ENCODE results near the gene PDZRN3. TPM values are rescaled to one million over a fixed set of nuclear protein-coding genes. Genes with fewer than 3 reads are reported as not detected.

Gene PDZRN3
- total RNA-seq, 1 donor from 2014 or later, result 19.8 TPM

DNA sequence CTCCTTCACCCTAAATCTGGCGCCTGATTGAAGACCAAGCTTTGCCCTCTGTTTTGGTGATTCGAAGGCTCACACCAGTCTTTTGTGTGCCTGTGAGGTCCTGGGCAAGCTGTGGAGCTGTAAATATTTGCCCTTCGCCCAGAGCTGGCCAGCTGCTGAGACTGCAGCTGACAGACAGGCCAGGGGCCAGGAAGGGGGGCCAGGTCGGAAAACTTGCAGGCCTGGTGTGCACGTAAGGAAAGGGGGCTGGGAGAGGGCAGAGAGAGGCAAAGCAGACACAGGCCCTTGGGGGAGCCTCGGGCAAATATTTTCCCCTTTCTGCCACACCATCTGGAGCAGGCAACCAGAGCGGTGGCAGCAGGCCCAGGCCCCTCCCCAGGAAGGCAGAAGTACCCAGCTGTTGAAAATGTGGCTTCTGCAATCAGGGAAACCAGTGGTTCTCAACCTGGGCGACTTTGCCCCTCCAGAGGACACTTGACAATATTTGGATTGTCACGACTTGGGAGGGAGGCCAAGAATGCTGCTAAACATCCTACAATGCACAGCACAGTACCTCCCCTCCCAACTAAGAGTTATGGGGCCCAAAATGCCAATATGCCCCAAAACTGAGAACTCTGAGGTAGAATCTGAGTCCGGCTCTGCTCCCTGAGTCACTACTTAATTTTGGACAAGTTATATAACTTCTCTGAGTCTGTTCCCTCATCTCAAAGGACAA, 2.5 kb downstream of the PDZRN3 start:
- Mint-ChIP-seq H3K9me3 (ENCODE audit: unreplicated experiment) (no peaks in the 10 kb centered on the region), H3K4me3 (ENCODE audit: unreplicated experiment) (peak overlapping the region; percentile 92), H3K27ac (ENCODE audit: unreplicated experiment) (peak overlapping the region; percentile 4), H3K4me1 (ENCODE audit: low read depth, unreplicated experiment) (peaks cover 18% of the 10 kb centered on the region), H3K27me3 (ENCODE audit: low read depth, unreplicated experiment) (no peaks in the 10 kb centered on the region), H3K36me3 (ENCODE audit: low read depth, unreplicated experiment) (peaks cover 10% of the 10 kb centered on the region)
- FAIRE-seq (no peak), DNase-seq (ENCODE audit: low read depth) (no peak)
- Histone ChIP-seq H4K20me1 (ENCODE audit: insufficient read depth, low read length) (peaks cover 6% of the 10 kb centered on the region), H3K9ac (ENCODE audit: low read length) (no peak overlapping the region), H3K4me2 (ENCODE audit: low read length) (peak overlapping the region; percentile 98), H3K9me3 (ENCODE audit: insufficient read depth, low read depth, low read length) (no peaks in the 10 kb centered on the region), H3K36me3 (ENCODE audit: insufficient read depth, low read length) (no peaks in the 10 kb centered on the region), H3K27me3 (ENCODE audit: insufficient read depth, low read length) (no peaks in the 10 kb centered on the region), H3K79me2 (ENCODE audit: insufficient read depth, low read length) (peaks cover 44% of the 10 kb centered on the region), H3K4me1 (ENCODE audit: insufficient read depth, low read length) (peaks cover 11% of the 10 kb centered on the region), H3K27ac (ENCODE audit: low read depth, low read length) (no peak overlapping the region), H3K4me3 (ENCODE audit: insufficient read depth, low read depth, low read length) (peak overlapping the region; percentile 25), H2AFZ (ENCODE audit: low read depth, low read length) (no peak overlapping the region)
- TF ChIP-seq, protein P1, sequence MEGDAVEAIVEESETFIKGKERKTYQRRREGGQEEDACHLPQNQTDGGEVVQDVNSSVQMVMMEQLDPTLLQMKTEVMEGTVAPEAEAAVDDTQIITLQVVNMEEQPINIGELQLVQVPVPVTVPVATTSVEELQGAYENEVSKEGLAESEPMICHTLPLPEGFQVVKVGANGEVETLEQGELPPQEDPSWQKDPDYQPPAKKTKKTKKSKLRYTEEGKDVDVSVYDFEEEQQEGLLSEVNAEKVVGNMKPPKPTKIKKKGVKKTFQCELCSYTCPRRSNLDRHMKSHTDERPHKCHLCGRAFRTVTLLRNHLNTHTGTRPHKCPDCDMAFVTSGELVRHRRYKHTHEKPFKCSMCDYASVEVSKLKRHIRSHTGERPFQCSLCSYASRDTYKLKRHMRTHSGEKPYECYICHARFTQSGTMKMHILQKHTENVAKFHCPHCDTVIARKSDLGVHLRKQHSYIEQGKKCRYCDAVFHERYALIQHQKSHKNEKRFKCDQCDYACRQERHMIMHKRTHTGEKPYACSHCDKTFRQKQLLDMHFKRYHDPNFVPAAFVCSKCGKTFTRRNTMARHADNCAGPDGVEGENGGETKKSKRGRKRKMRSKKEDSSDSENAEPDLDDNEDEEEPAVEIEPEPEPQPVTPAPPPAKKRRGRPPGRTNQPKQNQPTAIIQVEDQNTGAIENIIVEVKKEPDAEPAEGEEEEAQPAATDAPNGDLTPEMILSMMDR (IDR thresholded peaks at IDR 0.05; ENCODE audit: insufficient read depth, low read depth, low read length), result no peak
- TF ChIP-seq EZH2 (IDR thresholded peaks at IDR 0.05; ENCODE audit: insufficient read depth, low read length), result no peak

DNA sequence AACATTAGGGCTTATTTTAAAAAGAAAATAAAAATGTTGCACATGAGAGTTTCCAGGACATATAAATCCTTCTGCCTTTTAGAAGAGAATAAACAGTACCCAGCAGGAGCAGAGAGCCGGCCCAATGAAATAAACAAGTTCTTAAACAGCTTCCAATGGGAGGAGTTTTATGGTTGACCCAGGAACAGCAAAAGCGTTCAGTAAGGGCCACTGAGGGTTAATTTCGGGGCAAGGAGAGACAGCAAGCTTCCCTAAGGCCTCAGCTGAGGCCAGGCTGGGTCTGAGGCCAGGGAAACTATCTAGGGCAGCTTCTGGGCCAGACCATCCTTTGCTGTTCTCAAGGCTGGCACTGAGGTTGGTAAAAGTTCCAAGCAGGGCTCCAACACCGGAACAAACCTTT, 3.4 kb downstream of the PDZRN3 start:
- TF ChIP-seq EZH2 (IDR thresholded peaks at IDR 0.05; ENCODE audit: insufficient read depth, low read length), result no peak
- TF ChIP-seq, protein P1 (IDR thresholded peaks at IDR 0.05; ENCODE audit: insufficient read depth, low read depth, low read length), result no peak
- peaks cover 18% of the 10 kb centered on the region for H3K4me1 Mint-ChIP-seq (ENCODE audit: low read depth, unreplicated experiment)
- H3K27ac Mint-ChIP-seq (ENCODE audit: unreplicated experiment), result peak overlapping the region; percentile 5
- no peaks in the 10 kb centered on the region for H3K36me3 ChIP-seq (ENCODE audit: insufficient read depth, low read length)
- no peaks in the 10 kb centered on the region for H3K9me3 Mint-ChIP-seq (ENCODE audit: unreplicated experiment)
- peak overlapping the region; percentile 92 for H3K4me3 Mint-ChIP-seq (ENCODE audit: unreplicated experiment)
- no peak overlapping the region for H3K27ac ChIP-seq (ENCODE audit: low read depth, low read length)
- H2AFZ ChIP-seq (ENCODE audit: low read depth, low read length), result no peak overlapping the region
- no peak overlapping the region for H3K9ac ChIP-seq (ENCODE audit: low read length)
- no peaks in the 10 kb centered on the region for H3K9me3 ChIP-seq (ENCODE audit: insufficient read depth, low read depth, low read length)
- no peaks in the 10 kb centered on the region for H3K27me3 ChIP-seq (ENCODE audit: insufficient read depth, low read length)
- peaks cover 48% of the 10 kb centered on the region for H3K79me2 ChIP-seq (ENCODE audit: insufficient read depth, low read length)
- no peak overlapping the region for H3K4me3 ChIP-seq (ENCODE audit: insufficient read depth, low read depth, low read length)
- no peak for FAIRE-seq
- peaks cover 6% of the 10 kb centered on the region for H4K20me1 ChIP-seq (ENCODE audit: insufficient read depth, low read length)
- peaks cover 10% of the 10 kb centered on the region for H3K36me3 Mint-ChIP-seq (ENCODE audit: low read depth, unreplicated experiment)
- peak overlapping the region; percentile 98 for H3K4me2 ChIP-seq (ENCODE audit: low read length)
- no peak for DNase-seq (ENCODE audit: low read depth)
- H3K27me3 Mint-ChIP-seq (ENCODE audit: low read depth, unreplicated experiment), result no peaks in the 10 kb centered on the region
- H3K4me1 ChIP-seq (ENCODE audit: insufficient read depth, low read length), result peaks cover 11% of the 10 kb centered on the region

DNA sequence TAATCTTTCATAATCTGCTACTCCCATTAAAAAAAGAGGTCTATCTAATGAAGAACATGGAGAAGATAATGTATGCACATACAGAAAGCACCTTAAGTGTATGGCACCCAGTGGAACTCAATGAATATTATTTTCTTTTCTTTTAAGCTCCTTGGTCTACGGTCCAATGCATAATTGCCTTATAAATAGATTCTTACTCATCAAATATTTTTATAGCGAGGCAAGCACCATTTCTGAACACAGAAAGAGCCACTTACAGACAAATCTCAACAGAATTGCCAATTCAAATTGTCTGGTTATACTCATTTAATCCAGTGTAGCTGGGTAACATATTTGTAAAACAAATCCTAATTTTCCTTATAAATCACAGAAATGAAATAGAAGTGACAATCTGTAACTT, 6.3 kb downstream of the PDZRN3 start:
- H3K27me3 ChIP-seq (ENCODE audit: insufficient read depth, low read length), result no peaks in the 10 kb centered on the region
- H3K79me2 ChIP-seq (ENCODE audit: insufficient read depth, low read length), result peaks cover 56% of the 10 kb centered on the region
- peaks cover 4% of the 10 kb centered on the region for H4K20me1 ChIP-seq (ENCODE audit: insufficient read depth, low read length)
- H3K9me3 Mint-ChIP-seq (ENCODE audit: unreplicated experiment), result no peaks in the 10 kb centered on the region
- H3K4me1 ChIP-seq (ENCODE audit: insufficient read depth, low read length), result peaks cover 3% of the 10 kb centered on the region
- H3K27ac ChIP-seq (ENCODE audit: low read depth, low read length), result no peak overlapping the region
- H3K4me1 Mint-ChIP-seq (ENCODE audit: low read depth, unreplicated experiment), result peaks cover 37% of the 10 kb centered on the region
- no peak overlapping the region for H3K4me3 Mint-ChIP-seq (ENCODE audit: unreplicated experiment)
- no peak overlapping the region for H3K9ac ChIP-seq (ENCODE audit: low read length)
- no peaks in the 10 kb centered on the region for H3K27me3 Mint-ChIP-seq (ENCODE audit: low read depth, unreplicated experiment)
- no peak for TF ChIP-seq EZH2 (IDR thresholded peaks at IDR 0.05; ENCODE audit: insufficient read depth, low read length)
- TF ChIP-seq, protein P1 (IDR thresholded peaks at IDR 0.05; ENCODE audit: insufficient read depth, low read depth, low read length), result no peak
- H3K4me3 ChIP-seq (ENCODE audit: insufficient read depth, low read depth, low read length), result no peak overlapping the region
- FAIRE-seq (no peak), DNase-seq (ENCODE audit: low read depth) (peak; percentile 36)
- H3K4me2 ChIP-seq (ENCODE audit: low read length), result peak overlapping the region; percentile 12
- no peak overlapping the region for H2AFZ ChIP-seq (ENCODE audit: low read depth, low read length)
- H3K27ac Mint-ChIP-seq (ENCODE audit: unreplicated experiment), result no peak overlapping the region
- H3K36me3 Mint-ChIP-seq (ENCODE audit: low read depth, unreplicated experiment), result peaks cover 10% of the 10 kb centered on the region
- no peaks in the 10 kb centered on the region for H3K36me3 ChIP-seq (ENCODE audit: insufficient read depth, low read length)
- no peaks in the 10 kb centered on the region for H3K9me3 ChIP-seq (ENCODE audit: insufficient read depth, low read depth, low read length)

Data from astrocyte (in vitro differentiated cells and primary cell).